ENCODE data around the gene INPP5J.

GRCh38 chr22:31177420-31178162 lies 54.8 kb downstream of the INPP5J start:
- TF ChIP-seq SMC3 (conservative IDR thresholded peaks at IDR 0.05; ENCODE audit: poor library complexity), result no peak
- TF ChIP-seq, protein P1, sequence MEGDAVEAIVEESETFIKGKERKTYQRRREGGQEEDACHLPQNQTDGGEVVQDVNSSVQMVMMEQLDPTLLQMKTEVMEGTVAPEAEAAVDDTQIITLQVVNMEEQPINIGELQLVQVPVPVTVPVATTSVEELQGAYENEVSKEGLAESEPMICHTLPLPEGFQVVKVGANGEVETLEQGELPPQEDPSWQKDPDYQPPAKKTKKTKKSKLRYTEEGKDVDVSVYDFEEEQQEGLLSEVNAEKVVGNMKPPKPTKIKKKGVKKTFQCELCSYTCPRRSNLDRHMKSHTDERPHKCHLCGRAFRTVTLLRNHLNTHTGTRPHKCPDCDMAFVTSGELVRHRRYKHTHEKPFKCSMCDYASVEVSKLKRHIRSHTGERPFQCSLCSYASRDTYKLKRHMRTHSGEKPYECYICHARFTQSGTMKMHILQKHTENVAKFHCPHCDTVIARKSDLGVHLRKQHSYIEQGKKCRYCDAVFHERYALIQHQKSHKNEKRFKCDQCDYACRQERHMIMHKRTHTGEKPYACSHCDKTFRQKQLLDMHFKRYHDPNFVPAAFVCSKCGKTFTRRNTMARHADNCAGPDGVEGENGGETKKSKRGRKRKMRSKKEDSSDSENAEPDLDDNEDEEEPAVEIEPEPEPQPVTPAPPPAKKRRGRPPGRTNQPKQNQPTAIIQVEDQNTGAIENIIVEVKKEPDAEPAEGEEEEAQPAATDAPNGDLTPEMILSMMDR (IDR thresholded peaks at IDR 0.05; ENCODE audit: poor library complexity, severe bottlenecking), result no peak
- TF ChIP-seq EP300 (conservative IDR thresholded peaks at IDR 0.05; ENCODE audit: poor library complexity, severe bottlenecking), result no peak
- TF ChIP-seq POLR2AphosphoS5 (IDR thresholded peaks at IDR 0.05), result no peak
- TF ChIP-seq RAD21 (conservative IDR thresholded peaks at IDR 0.05), result no peak
- no peak for TF ChIP-seq MXI1 (conservative IDR thresholded peaks at IDR 0.05; ENCODE audit: poor library complexity, severe bottlenecking)
- TF ChIP-seq EZH2 (IDR thresholded peaks at IDR 0.05; ENCODE audit: borderline replicate concordance, insufficient read depth, low read length, poor library complexity, severe bottlenecking), result no peak
